ENCODE data around the gene BMP8B.

The BMP8B gene

DNA sequence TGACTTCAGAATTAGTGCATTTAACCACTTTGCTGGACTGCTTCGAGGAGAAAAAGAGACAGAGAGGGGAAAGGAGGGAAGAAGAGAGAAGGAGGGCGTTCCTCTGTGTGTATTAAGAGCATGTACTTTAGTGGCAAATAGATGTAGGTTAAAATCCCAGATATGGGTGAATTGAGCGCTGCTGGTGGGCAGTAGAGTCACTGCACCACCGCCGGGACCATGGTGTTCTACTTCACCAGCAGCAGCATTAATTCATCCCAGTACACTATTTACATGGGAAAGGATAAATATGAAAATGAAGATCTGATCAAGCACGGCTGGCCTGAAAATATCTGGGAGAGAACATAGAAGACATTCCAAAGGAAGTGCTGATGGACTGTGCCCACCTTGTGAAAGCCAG is 70.9 kb downstream of the BMP8B start:
- DNase-seq, result no peak

DNA sequence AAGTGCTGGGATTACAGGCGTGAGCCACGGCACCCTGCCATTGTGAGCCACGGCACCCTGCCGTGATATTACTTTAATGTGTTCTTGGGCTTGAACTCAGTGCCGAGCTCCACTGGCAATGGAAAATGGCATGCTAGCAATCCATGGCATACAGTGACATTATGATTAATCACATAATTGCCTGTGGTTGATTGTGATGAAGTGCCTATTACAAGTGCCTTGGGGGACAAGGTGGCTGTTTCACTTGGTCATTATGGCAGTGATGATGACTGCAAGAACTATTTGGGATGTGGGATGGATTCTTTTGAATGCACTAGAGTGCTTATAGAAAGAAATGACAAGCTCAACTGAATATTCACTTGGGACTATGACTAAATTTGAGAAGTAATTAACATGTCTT is 75.1 kb downstream of the BMP8B start:
- DNase-seq, result no peak

DNA sequence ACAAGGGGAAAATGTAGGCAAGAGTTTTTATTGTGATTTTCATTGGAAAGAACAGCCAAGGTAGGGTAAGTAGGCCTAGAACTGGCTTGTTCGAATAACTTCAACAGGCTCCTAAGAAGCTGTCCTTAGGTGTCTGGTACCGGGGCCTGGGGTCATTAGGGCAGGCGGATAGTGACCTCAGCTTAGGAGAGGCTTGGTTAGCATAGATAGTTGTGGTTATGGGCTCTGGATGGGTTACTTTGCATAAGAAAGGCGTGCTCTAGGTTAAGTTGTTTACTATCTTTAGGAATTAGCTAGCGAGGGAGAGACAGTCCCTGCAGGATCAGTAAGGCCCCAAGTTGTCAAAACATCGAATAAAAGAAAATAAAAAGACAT is 76.7 kb downstream of the BMP8B start:
- DNase-seq, result no peak

DNA sequence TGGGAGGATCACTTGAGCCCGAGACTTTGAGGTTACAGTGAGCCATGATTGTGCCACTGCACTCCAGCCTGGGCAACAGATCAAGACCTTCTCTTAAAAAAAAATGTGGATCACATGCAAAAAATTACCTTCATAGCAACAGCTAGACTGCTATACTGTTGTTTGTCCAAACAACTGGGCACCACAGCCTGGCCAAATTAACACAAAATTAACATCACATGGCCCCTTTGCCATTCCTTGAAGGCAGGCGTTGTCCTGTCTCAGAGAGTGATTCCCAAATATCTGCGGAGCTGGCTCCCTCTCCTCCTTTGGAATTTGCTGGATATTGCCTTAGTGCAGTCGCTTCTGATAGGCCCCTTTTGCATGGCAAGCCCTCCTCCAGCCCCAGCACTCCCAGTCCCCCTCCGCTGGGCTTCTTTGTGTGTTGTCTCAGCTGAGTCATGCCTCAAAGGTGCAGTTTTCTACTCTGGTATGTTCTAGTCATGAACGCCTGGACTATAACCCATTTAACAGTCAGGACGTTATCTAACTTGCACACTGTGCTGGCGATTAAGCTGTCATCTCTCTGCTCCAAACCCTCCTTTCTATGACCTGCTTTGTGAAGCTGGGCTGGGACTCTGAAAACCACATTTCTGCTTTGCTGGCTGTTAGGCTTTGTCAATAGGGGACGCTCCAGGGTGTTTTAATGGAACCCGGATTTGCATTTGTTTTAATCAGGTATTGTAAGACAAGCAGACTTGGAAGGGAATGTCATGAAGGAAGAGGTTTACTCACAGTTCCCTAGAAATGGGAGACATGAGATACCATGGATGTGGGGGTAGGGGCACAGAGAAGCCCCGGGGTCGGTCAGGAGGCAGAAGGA is 77.3 kb downstream of the BMP8B start:
- no peak for DNase-seq

DNA sequence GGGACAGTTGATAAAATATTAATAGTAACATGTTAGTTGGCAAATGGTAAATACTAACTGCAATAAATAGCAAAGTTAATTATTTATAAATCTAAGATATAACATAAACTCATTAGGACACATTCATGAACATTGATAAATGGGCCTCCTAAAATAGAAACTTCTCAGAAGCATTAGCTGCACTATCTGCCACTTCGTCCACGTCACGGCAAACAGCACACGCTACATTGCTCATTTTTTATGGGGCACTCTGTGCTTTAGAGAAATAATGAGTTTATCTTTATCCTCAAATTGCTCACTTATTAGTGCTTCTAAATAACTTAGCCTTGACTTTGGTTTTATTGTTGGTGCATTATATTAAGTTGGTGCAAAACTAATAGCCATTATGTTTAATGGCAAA is 81.2 kb downstream of the BMP8B start:
- DNase-seq, result no peak

Measured in right hindlimb (tissue), 1 donor.